GM10248 (cell line): Measurements from ENCODE around the gene METTL24.

Experiments used
- CTCF ChIA-PET: fragments of 300-600 bp; sonication (Branson Sonifier 250); formaldehyde crosslinking; extraction: SDS; loops from one replicate; lab custom pipeline; 2021; ENCODE audit warnings: antibody characterized with exemption; lab: Yijun Ruan, JAX
- POLR2A ChIA-PET: fragments of 350-650 bp; sonication (Branson Sonifier 250); formaldehyde crosslinking; extraction: SDS; loops from one replicate; lab custom pipeline; 2020; ENCODE audit warnings: antibody characterized with exemption; lab: Yijun Ruan, JAX
- DNase-seq: peaks from one replicate; pipeline ENCODE4 v3.0.0; 2012; ENCODE audit errors: extremely low spot score
- CTCF ChIP-seq: IDR thresholded peaks from 2 replicates; pipeline ENCODE4 v1.5.1; 2012; ENCODE audit warnings: mild to moderate bottlenecking, low read depth; ENCODE audit errors: extremely low read depth, missing control alignments, control extremely low read depth

The METTL24 gene

DNA sequence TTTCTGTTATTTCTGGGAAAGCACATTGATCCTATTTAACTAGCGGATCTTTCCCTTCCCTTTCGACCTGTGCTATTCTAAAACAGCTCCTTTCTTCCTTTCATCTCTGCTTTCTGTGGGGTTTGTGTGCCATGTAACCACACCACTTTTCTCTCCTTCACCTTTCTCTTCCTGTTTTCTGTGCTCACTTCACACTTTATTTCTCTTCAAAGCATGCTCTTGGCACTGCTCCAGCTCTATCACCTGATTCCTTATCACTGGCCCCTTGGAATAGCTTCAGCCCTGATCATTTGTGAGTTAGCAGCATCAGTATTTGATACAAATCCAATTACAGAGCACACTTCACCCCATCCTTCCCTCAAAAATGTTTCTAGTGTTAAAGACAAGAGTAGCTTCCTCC, 8.1 kb upstream of the METTL24 start:
- TF ChIP-seq CTCF, result no peak
- DNase-seq, result no peak
- CTCF ChIA-PET, result interaction anchor here (1.3 to 2.0 kb wide), 3 partner anchors 25 to 49 kb away, joined by 3 to 7 read pairs (median 5); no protein-coding TSS in a partner anchor
- POLR2A ChIA-PET, result no interaction called here

- POLR2A ChIA-PET, result no interaction called here
- DNase-seq, result no peak
- CTCF ChIA-PET, result interaction anchor here (0.6 to 2.0 kb wide), 4 partner anchors 23 to 1977 kb away, joined by 3 to 7 read pairs (median 4); no protein-coding TSS in a partner anchor
- no peak for TF ChIP-seq CTCF
Measured at GRCh38 chr6:110364364-110365105, 6.4 kb upstream of the METTL24 start.

DNA sequence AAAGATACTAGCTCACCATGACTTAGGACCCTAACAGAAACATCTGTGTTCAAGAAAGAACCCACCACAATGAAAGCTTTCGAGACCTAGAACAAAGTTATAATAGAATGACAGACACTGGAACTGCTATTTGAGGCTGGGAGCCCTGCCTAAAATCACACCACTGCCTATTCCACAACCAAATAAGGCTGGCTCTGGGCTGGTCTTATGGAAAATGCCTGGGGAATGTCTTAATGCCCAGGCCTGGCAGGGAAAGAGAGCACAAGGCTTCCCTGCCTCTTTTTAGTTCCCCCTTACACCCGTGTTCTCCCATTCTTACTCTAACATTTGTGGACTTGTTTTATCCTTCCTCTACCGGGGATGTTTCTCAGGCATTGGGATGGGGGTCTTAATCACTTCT, 5.6 kb upstream of the METTL24 start:
- ChIA-PET POLR2A (no interaction called here), CTCF (interaction anchor here (0.6 to 0.7 kb wide), 2 partner anchors 8 to 29 kb away, joined by 3 to 4 read pairs; no protein-coding TSS in a partner anchor)
- TF ChIP-seq CTCF, result no peak
- DNase-seq, result no peak

DNA sequence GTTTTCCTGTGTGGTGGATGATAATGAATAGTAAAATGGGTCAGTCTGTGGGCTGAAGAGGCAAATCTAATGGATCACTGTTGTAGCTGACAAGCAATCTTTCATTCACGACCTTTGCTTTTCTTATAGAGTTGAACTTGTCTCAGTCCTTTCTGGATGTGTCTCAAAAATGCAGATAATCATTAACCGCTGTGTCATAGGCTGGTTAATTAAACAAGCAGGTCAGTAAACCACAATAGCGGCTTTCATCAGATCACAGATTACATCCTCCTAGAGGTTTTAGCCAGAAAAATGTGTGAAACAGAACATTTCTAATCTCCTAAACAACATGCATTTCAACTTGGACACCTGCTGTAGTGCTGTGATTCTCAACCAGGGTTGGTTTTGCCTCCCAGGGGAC, 2.5 kb upstream of the METTL24 start:
- ChIA-PET POLR2A (no interaction called here), CTCF (no interaction called here)
- no peak for TF ChIP-seq CTCF
- DNase-seq, result no peak

DNA sequence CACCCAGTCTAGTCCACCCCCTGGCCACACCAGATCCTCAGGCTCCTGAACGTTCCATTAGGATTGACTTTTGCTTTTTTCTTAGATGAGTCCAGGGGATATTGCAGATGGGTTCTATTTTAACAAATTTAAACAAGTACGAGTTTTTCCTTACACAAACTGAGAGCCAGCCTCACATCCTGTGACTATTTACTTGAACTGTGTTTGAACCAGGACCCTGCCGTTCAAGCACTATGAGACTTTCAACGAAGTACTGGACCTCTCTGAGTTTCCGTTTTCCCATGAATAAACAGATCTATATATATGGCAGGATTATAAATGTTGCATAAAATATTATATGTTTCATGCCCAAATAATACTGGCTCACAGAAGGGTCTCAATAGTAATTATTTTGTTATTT, 1.4 kb upstream of the METTL24 start:
- ChIA-PET POLR2A (no interaction called here), CTCF (no interaction called here)
- TF ChIP-seq CTCF, result no peak
- no peak for DNase-seq

- no peak for TF ChIP-seq CTCF
- DNase-seq, result no peak
- ChIA-PET POLR2A (no interaction called here), CTCF (no interaction called here)
Measured at GRCh38 chr6:110358553-110359160, 508 bp upstream of the METTL24 start.
